HEK293 (cell line): ENCODE data around the gene EGR2.
A peak's percentile ranks its signal among the peaks of the same experiment; 100 is the strongest.

Source experiments
- CTCF ChIA-PET: fragments of 350-600 bp; formaldehyde crosslinking; extraction: SDS; loops from one replicate; lab custom pipeline; 2021; ENCODE audit warnings: antibody characterized with exemption; lab: Yijun Ruan, JAX
- POLR2A ChIA-PET: fragments of 300-600 bp; formaldehyde crosslinking; extraction: SDS; loops from one replicate; lab custom pipeline; 2020; ENCODE audit warnings: antibody characterized with exemption, inconsistent platforms; lab: Yijun Ruan, JAX
- H3K27ac ChIP-seq: fragments of 200-500 bp; sonication (Bioruptor generic); 2 replicates; pipeline ENCODE4 v1.5.1; 2014; ENCODE audit warnings: low read depth, low read length, control low read depth, inconsistent platforms; ENCODE audit errors: extremely low read depth
- H3K36me3 ChIP-seq, 2 experiments: fragments of 200-500 bp in 1 of 2; sonication (Bioruptor generic) in 1 of 2; 1 replicate in 1 of 2; 2 replicates in 1 of 2; pipeline ENCODE4 v1.5.1; 2014 to 2017; ENCODE audit warnings: inconsistent platforms in 2 of 2, low read length in 2 of 2; ENCODE audit not compliant: control insufficient read depth in 2 of 2, insufficient read depth in 1 of 2
- H3K4me1 ChIP-seq: fragments of 200-500 bp; sonication (Bioruptor generic); 2 replicates; pipeline ENCODE4 v1.5.1; 2014; ENCODE audit warnings: mild to moderate bottlenecking, low read length, inconsistent platforms; ENCODE audit not compliant: control insufficient read depth, insufficient read depth
- H3K4me3 ChIP-seq: 2 replicates; pipeline ENCODE4 v1.5.1; 2011; ENCODE audit warnings: low read depth, mild to moderate bottlenecking, control low read depth, low read length, moderate library complexity
- H3K9me3 ChIP-seq: fragments of 200-500 bp; sonication (Bioruptor generic); 2 replicates; pipeline ENCODE4 v1.5.1; 2014; ENCODE audit warnings: low read depth, low read length, inconsistent platforms; ENCODE audit not compliant: control insufficient read depth, insufficient read depth
- BCL11B ChIP-seq: fragments of 450-650 bp; formaldehyde crosslinking; IDR thresholded peaks from 2 replicates; pipeline ENCODE4 v1.5.1; 2016; ENCODE audit warnings: low read depth, missing biosample characterization, missing genetic modification characterization
- EGR2 ChIP-seq: fragments of 450-650 bp; formaldehyde crosslinking; IDR thresholded peaks from 2 replicates; pipeline ENCODE4 v1.5.1; 2016; ENCODE audit warnings: low read depth, missing biosample characterization, missing genetic modification characterization
- HOXC10 ChIP-seq: sonication (generic); formaldehyde crosslinking; IDR thresholded peaks from 2 replicates; pipeline ENCODE4 v1.8.1; 2023; ENCODE audit warnings: mild to moderate bottlenecking, missing genetic modification reagents
- KLF16 ChIP-seq: fragments of 450-650 bp; formaldehyde crosslinking; IDR thresholded peaks from 2 replicates; pipeline ENCODE4 v1.5.1; 2017; ENCODE audit warnings: missing biosample characterization, missing genetic modification characterization
- MEIS1 ChIP-seq: sonication (generic); formaldehyde crosslinking; IDR thresholded peaks from 2 replicates; pipeline ENCODE4 v1.8.1; 2022; ENCODE audit warnings: missing genetic modification reagents, mild to moderate bottlenecking, borderline replicate concordance
- ZFHX2 ChIP-seq: fragments of 450-650 bp; formaldehyde crosslinking; conservative IDR thresholded peaks from 2 replicates; pipeline ENCODE4 v1.5.1; 2016; ENCODE audit warnings: missing biosample characterization, missing genetic modification characterization
- ZFP3 ChIP-seq: fragments of 450-650 bp; formaldehyde crosslinking; IDR thresholded peaks from 2 replicates; pipeline ENCODE4 v1.5.1; 2016; ENCODE audit warnings: low read depth, missing biosample characterization, missing genetic modification characterization
- ZNF184 ChIP-seq: fragments of 450-650 bp; IDR thresholded peaks from 2 replicates; pipeline ENCODE4 v1.5.1; 2018; ENCODE audit warnings: missing biosample characterization, mild to moderate bottlenecking, missing genetic modification characterization
- ZNF223 ChIP-seq: fragments of 450-650 bp; formaldehyde crosslinking; IDR thresholded peaks from 2 replicates; pipeline ENCODE4 v1.5.1; 2016; ENCODE audit warnings: missing biosample characterization, missing genetic modification characterization
- ZNF416 ChIP-seq: fragments of 450-650 bp; formaldehyde crosslinking; IDR thresholded peaks from 2 replicates; pipeline ENCODE4 v1.5.1; 2016; ENCODE audit warnings: missing biosample characterization, missing genetic modification characterization
- ZNF473 ChIP-seq: fragments of 450-650 bp; formaldehyde crosslinking; IDR thresholded peaks from 2 replicates; pipeline ENCODE4 v1.5.1; 2017; ENCODE audit warnings: missing biosample characterization, missing genetic modification characterization
- ZNF560 ChIP-seq: fragments of 450-650 bp; formaldehyde crosslinking; IDR thresholded peaks from 2 replicates; pipeline ENCODE4 v1.5.1; 2017; ENCODE audit warnings: missing biosample characterization, missing genetic modification characterization, borderline replicate concordance
- ZNF626 ChIP-seq: fragments of 450-650 bp; sonication (Bioruptor Pico); formaldehyde crosslinking; IDR thresholded peaks from 2 replicates; pipeline ENCODE4 v1.5.1; 2018; ENCODE audit warnings: missing biosample characterization, missing genetic modification characterization, inconsistent platforms
- ZNF670 ChIP-seq: fragments of 450-650 bp; formaldehyde crosslinking; IDR thresholded peaks from 2 replicates; pipeline ENCODE4 v1.5.1; 2016; ENCODE audit warnings: missing biosample characterization, missing genetic modification characterization, low read depth
- ZNF76 ChIP-seq: fragments of 450-650 bp; formaldehyde crosslinking; IDR thresholded peaks from 2 replicates; pipeline ENCODE4; 2016; ENCODE audit warnings: low read depth, missing biosample characterization, missing genetic modification characterization, borderline replicate concordance
- TF ChIP-seq, protein P1 (sequence below): fragments of 450-650 bp; formaldehyde crosslinking; IDR thresholded peaks from 2 replicates; pipeline ENCODE4 v1.5.1; 2016; ENCODE audit warnings: missing biosample characterization, missing genetic modification characterization
- TF ChIP-seq, protein P2 (sequence below): fragments of 450-650 bp; IDR thresholded peaks from 2 replicates; pipeline ENCODE4 v1.5.1; 2018; ENCODE audit warnings: missing biosample characterization, missing genetic modification characterization
- TF ChIP-seq, protein P3 (sequence below): fragments of 450-650 bp; formaldehyde crosslinking; IDR thresholded peaks from 2 replicates; pipeline ENCODE4 v1.5.1; 2016; ENCODE audit warnings: missing biosample characterization, missing genetic modification characterization
- TF ChIP-seq, protein P4 (sequence below): fragments of 450-650 bp; formaldehyde crosslinking; IDR thresholded peaks from 2 replicates; pipeline ENCODE4 v1.5.1; 2017; ENCODE audit warnings: missing biosample characterization, missing genetic modification characterization
- TF ChIP-seq, protein P5 (sequence below): fragments of 450-650 bp; formaldehyde crosslinking; IDR thresholded peaks from 2 replicates; pipeline ENCODE4 v1.5.1; 2016; ENCODE audit warnings: missing biosample characterization, missing genetic modification characterization
- TF ChIP-seq, protein P6 (sequence below): fragments of 450-650 bp; formaldehyde crosslinking; IDR thresholded peaks from 2 replicates; pipeline ENCODE4 v1.5.1; 2016; ENCODE audit warnings: missing biosample characterization, missing genetic modification characterization
- TF ChIP-seq, protein P7 (sequence below): fragments of 450-650 bp; formaldehyde crosslinking; IDR thresholded peaks from 2 replicates; pipeline ENCODE4 v1.5.1; 2016; ENCODE audit warnings: missing biosample characterization, missing genetic modification characterization
- TF ChIP-seq, protein P8 (sequence below): fragments of 450-650 bp; formaldehyde crosslinking; IDR thresholded peaks from 2 replicates; pipeline ENCODE4 v1.5.1; 2017; ENCODE audit warnings: missing biosample characterization, missing genetic modification characterization

EGR2 gene

DNA sequence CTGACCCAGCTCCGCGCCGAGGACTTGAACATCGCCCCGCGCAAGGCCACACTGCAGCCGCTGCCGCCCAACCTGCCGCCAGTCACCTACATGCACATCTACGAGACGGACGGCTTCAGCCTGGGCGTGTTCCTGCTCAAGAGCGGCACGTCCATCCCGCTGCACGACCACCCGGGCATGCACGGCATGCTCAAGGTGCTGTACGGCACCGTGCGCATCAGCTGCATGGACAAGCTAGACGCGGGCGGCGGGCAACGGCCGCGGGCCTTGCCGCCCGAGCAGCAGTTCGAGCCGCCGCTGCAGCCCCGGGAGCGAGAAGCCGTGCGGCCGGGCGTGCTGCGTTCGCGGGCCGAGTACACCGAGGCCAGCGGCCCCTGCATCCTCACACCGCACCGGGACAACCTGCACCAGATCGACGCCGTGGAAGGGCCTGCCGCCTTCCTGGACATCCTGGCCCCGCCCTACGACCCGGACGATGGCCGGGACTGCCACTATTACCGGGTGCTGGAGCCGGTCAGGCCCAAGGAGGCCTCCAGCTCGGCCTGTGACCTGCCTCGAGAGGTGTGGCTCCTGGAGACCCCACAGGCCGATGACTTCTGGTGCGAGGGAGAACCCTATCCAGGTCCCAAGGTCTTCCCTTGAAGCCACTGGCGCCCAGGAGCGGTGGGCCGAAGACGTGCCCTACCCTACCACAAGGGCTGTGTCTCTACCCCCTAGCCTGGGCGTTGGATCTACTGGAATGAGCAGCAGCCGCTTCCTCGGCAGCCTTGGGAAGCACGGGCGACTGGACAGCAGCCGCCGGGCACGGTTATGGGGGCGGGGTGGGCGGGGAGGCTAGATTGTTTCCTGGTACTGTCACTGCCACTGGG lies 10.7 kb downstream of the EGR2 start:
- POLR2A ChIA-PET = interaction anchor here (0.5 to 5.5 kb wide), 2 partner anchors 11 to 948 kb away, joined by 4 to 50 read pairs; partner anchors contain the start of gene EGR2
- TF ChIP-seq ZNF670 (tag by site-specific recombination) = no peak
- TF ChIP-seq BCL11B (tag by site-specific recombination) = no peak
- TF ChIP-seq EGR2 (tag by site-specific recombination) = no peak
- TF ChIP-seq, protein P1, sequence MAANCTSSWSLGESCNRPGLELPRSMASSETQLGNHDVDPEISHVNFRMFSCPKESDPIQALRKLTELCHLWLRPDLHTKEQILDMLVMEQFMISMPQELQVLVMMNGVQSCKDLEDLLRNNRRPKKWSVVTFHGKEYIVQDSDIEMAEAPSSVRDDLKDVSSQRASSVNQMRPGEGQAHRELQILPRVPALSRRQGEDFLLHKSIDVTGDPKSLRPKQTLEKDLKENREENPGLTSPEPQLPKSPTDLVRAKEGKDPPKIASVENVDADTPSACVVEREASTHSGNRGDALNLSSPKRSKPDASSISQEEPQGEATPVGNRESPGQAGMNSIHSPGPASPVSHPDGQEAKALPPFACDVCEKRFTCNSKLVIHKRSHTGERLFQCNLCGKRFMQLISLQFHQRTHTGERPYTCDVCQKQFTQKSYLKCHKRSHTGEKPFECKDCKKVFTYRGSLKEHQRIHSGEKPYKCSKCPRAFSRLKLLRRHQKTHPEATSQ (tag by site-specific recombination) = no peak
- no peak for TF ChIP-seq ZNF626
- TF ChIP-seq ZNF184 = no peak
- no peak for TF ChIP-seq ZNF473 (tag by site-specific recombination)
- no peak for TF ChIP-seq ZNF76 (tag by site-specific recombination)
- TF ChIP-seq, protein P2, sequence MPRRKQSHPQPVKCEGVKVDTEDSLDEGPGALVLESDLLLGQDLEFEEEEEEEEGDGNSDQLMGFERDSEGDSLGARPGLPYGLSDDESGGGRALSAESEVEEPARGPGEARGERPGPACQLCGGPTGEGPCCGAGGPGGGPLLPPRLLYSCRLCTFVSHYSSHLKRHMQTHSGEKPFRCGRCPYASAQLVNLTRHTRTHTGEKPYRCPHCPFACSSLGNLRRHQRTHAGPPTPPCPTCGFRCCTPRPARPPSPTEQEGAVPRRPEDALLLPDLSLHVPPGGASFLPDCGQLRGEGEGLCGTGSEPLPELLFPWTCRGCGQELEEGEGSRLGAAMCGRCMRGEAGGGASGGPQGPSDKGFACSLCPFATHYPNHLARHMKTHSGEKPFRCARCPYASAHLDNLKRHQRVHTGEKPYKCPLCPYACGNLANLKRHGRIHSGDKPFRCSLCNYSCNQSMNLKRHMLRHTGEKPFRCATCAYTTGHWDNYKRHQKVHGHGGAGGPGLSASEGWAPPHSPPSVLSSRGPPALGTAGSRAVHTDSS (tag by site-specific recombination) = no peak
- no peak for TF ChIP-seq ZFP3 (tag by site-specific recombination)
- TF ChIP-seq, protein P3, sequence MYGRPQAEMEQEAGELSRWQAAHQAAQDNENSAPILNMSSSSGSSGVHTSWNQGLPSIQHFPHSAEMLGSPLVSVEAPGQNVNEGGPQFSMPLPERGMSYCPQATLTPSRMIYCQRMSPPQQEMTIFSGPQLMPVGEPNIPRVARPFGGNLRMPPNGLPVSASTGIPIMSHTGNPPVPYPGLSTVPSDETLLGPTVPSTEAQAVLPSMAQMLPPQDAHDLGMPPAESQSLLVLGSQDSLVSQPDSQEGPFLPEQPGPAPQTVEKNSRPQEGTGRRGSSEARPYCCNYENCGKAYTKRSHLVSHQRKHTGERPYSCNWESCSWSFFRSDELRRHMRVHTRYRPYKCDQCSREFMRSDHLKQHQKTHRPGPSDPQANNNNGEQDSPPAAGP (tag by site-specific recombination) = no peak
- TF ChIP-seq, protein P4, sequence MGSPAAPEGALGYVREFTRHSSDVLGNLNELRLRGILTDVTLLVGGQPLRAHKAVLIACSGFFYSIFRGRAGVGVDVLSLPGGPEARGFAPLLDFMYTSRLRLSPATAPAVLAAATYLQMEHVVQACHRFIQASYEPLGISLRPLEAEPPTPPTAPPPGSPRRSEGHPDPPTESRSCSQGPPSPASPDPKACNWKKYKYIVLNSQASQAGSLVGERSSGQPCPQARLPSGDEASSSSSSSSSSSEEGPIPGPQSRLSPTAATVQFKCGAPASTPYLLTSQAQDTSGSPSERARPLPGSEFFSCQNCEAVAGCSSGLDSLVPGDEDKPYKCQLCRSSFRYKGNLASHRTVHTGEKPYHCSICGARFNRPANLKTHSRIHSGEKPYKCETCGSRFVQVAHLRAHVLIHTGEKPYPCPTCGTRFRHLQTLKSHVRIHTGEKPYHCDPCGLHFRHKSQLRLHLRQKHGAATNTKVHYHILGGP (tag by site-specific recombination) = no peak
- TF ChIP-seq ZNF416 (tag by site-specific recombination) = no peak
- TF ChIP-seq, protein P5, sequence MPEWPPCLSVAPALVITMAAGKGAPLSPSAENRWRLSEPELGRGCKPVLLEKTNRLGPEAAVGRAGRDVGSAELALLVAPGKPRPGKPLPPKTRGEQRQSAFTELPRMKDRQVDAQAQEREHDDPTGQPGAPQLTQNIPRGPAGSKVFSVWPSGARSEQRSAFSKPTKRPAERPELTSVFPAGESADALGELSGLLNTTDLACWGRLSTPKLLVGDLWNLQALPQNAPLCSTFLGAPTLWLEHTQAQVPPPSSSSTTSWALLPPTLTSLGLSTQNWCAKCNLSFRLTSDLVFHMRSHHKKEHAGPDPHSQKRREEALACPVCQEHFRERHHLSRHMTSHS (tag by site-specific recombination) = no peak
- TF ChIP-seq, protein P6, sequence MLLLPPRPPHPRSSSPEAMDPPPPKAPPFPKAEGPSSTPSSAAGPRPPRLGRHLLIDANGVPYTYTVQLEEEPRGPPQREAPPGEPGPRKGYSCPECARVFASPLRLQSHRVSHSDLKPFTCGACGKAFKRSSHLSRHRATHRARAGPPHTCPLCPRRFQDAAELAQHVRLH = no peak
- TF ChIP-seq, protein P7, sequence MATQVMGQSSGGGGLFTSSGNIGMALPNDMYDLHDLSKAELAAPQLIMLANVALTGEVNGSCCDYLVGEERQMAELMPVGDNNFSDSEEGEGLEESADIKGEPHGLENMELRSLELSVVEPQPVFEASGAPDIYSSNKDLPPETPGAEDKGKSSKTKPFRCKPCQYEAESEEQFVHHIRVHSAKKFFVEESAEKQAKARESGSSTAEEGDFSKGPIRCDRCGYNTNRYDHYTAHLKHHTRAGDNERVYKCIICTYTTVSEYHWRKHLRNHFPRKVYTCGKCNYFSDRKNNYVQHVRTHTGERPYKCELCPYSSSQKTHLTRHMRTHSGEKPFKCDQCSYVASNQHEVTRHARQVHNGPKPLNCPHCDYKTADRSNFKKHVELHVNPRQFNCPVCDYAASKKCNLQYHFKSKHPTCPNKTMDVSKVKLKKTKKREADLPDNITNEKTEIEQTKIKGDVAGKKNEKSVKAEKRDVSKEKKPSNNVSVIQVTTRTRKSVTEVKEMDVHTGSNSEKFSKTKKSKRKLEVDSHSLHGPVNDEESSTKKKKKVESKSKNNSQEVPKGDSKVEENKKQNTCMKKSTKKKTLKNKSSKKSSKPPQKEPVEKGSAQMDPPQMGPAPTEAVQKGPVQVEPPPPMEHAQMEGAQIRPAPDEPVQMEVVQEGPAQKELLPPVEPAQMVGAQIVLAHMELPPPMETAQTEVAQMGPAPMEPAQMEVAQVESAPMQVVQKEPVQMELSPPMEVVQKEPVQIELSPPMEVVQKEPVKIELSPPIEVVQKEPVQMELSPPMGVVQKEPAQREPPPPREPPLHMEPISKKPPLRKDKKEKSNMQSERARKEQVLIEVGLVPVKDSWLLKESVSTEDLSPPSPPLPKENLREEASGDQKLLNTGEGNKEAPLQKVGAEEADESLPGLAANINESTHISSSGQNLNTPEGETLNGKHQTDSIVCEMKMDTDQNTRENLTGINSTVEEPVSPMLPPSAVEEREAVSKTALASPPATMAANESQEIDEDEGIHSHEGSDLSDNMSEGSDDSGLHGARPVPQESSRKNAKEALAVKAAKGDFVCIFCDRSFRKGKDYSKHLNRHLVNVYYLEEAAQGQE (tag by site-specific recombination) = peak; percentile 84
- peak; percentile 16; the same call in 1 of the 2 replicates for TF ChIP-seq ZFHX2 (tag by site-specific recombination)
- TF ChIP-seq, protein P8, sequence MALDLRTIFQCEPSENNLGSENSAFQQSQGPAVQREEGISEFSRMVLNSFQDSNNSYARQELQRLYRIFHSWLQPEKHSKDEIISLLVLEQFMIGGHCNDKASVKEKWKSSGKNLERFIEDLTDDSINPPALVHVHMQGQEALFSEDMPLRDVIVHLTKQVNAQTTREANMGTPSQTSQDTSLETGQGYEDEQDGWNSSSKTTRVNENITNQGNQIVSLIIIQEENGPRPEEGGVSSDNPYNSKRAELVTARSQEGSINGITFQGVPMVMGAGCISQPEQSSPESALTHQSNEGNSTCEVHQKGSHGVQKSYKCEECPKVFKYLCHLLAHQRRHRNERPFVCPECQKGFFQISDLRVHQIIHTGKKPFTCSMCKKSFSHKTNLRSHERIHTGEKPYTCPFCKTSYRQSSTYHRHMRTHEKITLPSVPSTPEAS (tag by site-specific recombination) = no peak
- TF ChIP-seq MEIS1 (CRISPR knock-in tag) = no peak
- TF ChIP-seq KLF16 = no peak
- TF ChIP-seq ZNF223 = no peak
- no peak for TF ChIP-seq HOXC10 (CRISPR knock-in tag)
- TF ChIP-seq ZNF560 (tag by site-specific recombination) = no peak

More for the DNA sequence above, 10.7 kb downstream of the EGR2 start:
- CTCF ChIA-PET = interaction anchor here (1.2 kb wide), 1 partner anchor 194 kb away, joined by 7 read pairs; no protein-coding TSS in a partner anchor
- Histone ChIP-seq H3K36me3 (peaks cover 0 to 17% of the 10 kb centered on the region in 2 experiments; a peak in 2 of 3 replicates), H3K4me3 (peak overlapping the region; percentile 83), H3K27ac (peak overlapping the region; percentile 86), H3K4me1 (peaks cover 5% of the 10 kb centered on the region; the same call in 1 of the 2 replicates), H3K9me3 (no peaks in the 10 kb centered on the region)
